GM15510 (cell line): ENCODE results near the gene PARP12.

Experiments
- POLR2A ChIP-seq: IDR thresholded peaks from 3 replicates; pipeline ENCODE4 v1.6.1; 2011; ENCODE audit warnings: borderline replicate concordance; ENCODE audit not compliant: insufficient read length; ENCODE audit errors: extremely low read depth

PARP12 gene

DNA sequence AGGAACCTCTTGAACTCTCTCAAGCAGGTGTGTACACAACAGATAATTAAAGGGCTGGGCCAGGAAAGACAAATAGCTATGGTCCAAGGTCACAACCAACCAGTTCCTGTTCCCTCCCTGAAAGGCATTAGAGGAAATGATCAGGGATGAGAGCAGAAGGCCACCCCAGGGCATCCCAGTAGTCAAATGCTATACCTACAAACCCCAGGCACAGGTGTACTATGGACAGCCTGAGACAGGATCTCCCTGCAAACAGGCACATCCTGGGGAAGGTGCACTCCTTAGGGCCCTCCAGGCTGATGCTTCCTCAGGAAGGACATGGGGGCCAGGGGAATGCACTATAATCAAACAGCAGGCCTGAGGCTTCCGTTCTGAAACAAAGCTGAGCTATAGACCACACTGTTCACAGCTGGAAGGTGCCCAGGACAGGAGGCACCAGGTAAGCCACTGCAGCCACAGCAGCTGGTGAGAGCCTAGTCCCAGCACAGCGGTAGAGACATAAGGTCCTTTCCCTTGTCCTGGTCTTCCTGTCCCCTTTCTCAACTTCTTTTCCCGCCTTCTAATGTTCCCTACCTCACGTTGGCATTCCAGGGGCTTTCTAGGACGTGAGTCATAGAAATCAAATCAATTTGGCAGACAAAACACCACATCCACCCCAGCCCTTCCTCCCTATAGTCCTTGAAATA, 13.3 kb downstream of the PARP12 start:
- TF ChIP-seq POLR2A = no peak

DNA sequence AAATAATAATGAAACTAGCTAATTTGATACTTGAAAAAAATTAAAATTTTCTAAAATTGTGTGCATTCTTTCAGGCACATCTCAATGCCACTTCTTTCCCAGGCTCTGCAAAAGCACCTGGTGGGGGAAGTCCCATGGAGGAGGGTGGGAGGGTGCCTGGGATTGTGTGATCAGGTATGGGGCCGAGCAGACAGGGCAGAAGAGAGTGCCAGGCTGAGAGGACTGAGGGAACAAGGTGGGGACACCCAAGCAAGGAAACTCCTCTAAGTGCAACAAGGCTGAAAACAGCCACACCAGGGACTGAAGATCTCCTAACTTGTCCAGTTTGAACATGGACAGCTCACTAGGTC, 13.8 kb downstream of the PARP12 start:
- no peak for TF ChIP-seq POLR2A

DNA sequence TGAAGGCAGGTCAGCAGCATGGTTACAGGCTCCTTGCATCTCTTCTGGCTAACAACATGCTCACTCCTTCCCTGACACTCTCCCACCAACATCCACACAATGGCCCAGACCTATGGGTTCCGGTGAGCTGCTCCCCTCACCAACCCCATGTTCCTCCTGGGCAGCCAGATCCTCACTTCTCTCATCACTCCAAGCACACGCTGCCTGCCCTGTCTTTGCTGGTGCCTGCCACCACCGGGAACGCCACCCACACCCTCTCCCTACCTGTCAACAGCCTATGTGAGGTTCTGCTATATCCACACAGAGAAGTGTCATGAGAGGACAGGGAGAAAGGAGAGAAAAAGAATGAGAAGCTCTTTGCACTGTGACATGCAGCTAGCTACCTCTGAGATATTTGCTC, 14.6 kb downstream of the PARP12 start:
- TF ChIP-seq POLR2A = no peak

DNA sequence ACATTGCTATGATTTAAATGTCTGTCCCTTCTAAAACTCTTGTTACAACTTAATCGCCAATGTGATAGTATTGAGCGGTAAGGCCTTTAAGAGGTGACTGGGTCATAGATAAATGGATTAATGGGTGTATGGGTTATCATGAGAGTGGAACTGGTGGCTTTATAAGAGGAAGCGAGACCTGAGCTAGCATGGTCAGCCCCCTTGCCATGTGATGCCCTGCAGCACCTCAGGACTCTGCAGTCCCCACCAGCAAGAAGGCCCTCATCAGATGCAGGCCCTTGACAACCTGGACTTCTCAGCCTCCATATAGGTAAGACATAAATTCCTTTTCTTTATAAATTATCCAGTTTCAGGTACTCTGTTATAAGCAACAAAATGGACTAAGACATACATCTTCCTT, 15.6 kb downstream of the PARP12 start:
- no peak for TF ChIP-seq POLR2A

DNA sequence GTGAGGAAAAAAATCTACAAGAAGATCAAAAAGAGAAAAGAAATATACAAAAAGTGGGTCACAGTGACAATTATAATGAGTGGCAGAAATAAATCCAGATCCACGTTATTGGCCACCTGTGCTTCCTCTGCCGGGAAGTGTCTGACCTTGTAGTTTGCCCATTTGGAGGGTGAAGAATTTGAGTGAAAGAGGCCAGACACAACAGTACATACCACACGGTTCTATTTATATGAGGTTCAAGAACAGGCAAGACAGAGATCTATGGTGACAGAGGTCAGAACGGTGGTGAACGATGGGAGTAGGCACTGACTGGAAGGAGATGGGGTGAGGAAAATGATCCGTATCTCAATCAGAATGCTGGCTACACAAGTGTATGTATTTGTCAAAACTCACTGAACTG, 17.1 kb downstream of the PARP12 start:
- TF ChIP-seq POLR2A = no peak

DNA sequence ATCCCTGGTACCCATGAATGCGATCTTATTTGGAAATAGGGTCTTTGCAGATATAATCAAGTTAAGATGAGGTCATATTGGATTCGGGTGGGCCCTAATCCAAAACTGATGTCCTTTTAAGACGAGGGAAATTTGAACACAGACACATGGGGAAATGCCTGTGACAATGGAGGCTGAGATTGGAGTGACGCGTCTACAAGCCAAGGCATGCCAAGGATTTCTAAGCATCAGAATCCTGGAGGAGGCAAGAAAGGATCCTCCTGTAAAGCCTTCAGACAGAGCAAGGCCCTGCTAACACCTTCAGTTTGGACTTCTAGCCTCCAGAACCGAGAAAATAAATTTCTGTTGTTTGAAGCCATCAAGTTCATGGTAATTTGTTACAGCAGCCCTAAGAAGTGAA, 18.5 kb downstream of the PARP12 start:
- TF ChIP-seq POLR2A = no peak

DNA sequence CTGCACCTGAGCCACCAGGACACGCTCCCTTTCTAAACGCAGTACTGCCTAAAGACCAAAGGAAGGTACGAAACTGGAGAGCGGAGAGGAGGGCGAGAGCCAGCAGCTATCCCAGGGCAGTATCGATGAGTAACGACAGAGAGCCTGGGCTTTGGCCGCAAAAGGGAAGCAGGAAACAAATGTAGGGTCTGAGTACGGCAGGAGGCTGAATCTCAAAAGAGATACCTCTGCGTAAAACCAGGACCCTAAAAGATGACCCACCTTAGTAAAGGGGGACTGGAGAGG, 20.4 kb downstream of the PARP12 start:
- TF ChIP-seq POLR2A = no peak

DNA sequence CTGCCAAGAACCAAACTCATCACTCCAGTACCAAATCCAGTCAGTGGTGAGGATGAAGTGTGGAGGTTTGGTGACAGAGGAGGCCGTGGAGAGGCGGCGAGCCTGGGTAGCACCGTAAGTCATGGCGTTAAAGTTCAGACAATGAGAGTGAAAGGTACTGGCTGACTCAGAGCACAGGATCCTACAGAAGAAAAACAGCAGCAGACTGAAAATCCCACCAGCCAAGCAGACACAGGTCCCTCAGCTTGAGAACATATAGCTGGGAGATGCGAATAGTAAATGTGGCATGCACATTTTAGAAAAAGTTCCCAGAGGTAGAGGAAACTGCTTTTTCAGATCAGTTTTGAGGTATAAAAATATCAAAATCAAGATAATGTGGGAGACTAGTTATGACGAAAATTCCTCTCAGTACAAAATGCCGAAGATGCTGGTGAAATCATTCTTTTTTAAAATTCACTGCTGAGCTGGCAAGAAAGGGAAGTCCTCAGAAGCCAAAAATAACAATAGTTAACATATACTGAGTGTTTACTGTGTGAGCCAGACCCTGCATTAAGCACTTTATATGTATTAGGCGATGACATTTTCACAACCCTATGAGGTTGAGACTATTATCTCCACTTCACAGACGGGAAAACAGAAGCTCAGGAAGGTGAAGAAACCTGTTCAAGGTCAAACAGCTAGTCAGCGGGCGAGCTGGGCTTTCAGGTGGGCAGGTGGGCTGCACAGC, 20.9 kb downstream of the PARP12 start:
- no peak for TF ChIP-seq POLR2A

DNA sequence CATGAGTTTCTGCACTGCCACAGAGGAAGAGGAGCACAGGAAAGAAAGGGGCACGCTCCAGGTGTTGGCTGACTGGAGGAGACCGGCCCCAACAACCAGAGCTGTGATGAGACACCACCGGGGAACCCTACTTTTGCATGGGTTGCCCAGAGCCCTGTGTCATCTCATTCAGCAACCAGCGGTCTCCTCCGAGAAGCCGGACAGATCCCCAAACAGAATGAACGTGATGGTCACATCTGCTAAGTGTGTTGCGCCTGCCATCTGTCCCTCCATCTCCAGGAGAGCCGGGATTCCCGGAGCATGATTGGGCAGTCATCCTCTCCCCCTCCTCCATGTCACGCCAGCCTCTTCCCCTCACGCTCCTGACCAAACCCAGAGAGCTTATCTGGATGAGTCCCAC, 22.9 kb downstream of the PARP12 start:
- TF ChIP-seq POLR2A = no peak

DNA sequence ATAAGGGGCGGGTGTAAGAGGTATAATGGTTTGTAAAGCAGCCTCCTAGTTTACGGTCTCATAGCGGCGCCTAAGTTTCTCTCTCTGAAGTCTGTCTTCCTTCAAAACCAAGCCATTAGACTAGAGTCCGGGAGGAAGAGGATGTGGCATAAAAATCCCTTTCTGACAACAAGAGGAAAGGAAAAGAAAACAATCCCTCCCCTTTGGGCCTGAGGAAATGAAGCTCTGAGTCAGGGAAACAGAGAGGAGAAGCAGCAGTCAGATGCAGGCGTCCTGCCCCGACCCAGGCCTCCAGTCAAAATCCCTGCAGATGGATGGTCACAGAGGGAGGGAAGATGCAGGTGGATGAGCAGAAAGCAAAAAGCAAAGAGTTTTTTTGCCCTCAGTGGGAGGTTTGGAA, 23.7 kb downstream of the PARP12 start:
- TF ChIP-seq POLR2A = no peak

DNA sequence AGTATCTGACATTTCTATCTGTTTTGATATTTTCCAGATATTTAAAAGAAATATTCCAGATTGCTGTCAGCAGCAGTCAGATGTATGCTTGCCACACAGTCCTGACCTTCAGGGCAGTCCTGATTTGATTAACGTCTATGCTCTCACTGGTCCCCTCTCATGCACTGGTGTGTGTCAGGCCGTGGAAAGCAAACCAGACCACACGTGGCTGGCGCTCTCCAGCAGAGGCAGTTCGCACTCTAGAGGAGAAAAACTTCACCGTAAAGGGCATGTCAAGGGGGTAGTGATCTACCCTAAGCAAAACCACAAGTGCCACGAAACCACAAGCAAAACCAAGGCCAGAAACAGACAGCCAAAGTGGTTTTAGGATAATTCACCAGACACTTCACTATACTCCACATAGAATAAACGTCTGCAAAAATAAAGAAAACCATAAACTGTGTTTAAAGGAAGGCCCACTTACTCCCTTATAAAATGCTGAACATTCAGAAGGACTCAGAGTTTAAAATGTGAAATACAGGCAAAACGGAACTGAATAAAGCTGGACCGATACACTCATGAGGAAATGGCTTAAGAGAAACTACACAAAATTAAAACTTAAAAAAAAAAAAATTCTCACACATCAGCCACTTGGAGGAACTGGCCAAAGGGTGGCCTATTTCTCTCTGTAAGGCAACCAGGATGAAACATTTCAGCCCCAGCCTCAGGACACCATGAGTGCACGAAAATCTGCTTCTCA, 26.4 kb downstream of the PARP12 start:
- no peak for TF ChIP-seq POLR2A

DNA sequence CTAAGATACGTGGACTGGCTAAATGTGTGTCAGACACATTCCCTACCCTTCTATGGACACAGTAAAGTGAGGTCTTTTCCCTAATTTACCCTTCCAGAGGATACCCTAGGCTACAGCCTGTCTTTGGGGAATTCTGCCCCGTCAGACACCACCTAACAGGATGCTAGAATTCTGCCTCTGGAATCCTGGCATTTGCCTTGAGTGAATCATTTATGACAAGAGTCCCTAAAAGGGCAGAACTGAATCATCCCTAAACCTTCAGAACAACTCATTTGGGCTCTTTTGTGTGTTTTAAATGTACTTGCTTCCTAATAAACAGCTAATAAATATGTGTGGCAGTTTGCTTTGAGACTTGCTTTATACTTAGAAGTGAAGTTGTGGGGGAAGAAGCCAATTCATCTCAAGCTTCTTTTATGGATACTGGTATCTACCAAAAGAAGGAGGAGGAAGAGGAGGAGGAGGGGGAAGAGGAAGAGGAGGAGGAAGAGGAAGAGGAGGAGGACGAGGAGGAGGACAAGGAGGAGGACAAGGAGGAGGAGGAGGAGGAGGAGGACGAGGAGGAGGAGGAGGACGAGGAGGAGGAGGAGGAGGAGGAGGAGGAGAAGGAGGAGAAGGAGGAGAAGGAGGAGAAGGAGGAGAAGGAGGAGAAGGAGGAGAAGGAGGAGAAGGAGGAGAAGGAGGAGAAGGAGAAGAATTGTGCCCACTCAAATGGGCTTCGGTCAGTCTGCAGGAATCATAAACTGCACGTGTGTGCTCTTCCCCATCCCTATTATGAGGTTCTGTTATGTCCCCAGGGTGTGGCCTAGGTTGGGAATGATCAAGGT, 27.1 kb downstream of the PARP12 start:
- no peak for TF ChIP-seq POLR2A

DNA sequence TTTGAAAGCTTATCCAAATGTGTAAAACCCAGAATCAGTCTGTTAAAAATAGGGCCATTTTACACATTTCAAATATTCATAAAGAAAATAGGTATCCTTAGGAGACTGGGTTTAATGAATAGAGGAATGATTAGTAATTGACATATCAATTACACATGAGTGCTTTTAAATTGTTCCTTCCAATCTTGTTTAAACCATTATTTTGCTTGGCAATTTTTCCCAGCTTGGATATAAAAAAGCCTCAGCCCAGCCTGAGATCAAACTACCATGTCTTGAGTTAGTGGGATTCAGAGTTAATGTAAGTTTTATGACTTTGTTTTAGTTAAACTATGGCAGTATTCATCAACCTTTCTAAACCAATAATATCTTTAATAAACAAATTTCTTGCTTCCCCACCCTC, 28.3 kb downstream of the PARP12 start:
- TF ChIP-seq POLR2A = no peak

DNA sequence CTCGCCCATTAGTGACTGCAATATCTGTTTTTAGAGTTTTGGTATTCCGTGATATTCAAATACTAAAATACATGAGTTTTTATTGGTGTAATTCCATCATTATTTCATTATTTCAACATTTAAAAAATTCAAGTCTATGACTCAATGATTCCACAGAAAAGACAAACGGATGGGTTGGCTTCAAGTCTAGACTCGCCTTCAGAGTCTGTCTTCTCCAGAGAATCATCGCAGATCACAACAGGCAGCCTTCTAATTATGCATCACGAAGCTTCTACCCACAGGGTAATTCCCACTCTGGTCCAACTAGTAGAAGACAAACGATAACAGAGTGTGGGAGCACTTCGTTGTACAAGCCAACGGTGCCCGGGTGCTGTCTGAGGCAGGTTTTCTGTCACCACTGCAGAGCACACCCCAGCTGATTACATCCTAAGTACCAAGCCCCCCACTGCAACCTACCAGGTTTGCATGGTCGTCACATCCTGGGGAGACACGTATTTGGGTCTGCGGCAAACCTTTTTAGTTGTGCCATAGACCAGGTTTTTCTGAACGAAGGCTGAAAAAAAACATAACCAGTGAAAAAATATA, 28.9 kb downstream of the PARP12 start:
- no peak for TF ChIP-seq POLR2A

DNA sequence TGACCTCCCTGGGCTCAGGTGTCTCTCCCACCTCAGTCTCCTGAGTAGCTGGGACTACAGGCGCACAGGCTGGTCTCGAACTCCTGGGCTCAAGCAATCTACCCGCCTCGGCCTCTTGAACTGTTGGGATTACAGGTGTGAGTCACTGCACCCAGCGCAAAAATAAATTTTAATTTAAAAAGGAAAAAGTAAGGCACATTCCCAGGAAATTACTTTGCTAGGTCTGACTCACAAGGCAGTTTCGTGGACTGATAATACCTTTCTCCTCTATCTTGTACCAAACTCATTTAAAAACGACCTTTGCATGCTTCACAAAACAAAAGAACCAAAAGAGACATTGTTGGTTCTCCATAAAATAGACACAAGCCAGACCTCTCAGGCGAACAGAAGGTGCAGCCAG, 29.7 kb downstream of the PARP12 start:
- no peak for TF ChIP-seq POLR2A
